ENCODE data around the gene DMRT1.
"Not testable (repeated sequence)": the region's sequence is repeated elsewhere in the genome, so short reads cannot be mapped to it uniquely, and the experiment has no call there.

The DMRT1 gene

DNA sequence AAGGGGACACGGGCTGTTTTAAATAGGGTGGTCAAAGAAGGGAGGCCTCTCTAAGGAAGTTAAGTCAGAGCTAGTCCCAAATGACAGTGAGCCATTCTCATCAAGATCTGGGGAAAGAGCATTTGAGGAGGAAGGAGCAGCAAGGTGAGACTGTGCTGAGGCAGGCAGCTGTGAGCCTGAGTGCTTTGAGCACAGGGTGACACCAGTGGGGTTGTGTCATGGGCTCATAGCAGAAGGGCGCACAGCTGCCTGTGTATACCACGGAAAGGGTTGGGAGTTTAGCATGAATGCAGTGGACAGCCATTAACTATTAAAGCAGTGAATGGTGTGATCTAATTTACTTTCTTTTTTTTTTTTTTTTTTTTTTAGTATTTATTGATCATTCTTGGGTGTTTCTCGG is 19.2 kb downstream of the DMRT1 start:
- no peak for DNase-seq

DNA sequence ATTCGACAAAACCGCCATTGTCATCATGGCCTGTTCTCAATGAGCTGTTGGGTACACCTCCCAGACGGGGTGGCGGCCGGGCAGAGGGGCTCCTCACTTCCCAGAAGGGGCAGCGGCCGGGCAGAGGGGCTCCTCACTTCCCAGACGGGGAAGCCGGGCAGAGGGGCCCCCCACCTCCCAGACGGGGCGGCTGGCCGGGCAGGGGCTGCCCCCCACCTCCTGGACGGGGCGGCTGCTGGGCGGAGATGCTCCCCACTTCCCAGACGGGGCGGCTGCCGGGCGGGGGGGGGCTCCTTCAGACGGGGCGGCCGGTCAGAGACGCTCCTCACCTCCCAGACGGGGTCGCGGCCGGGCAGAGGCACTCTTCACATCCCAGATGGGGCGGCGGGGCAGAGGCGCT is 20.0 kb downstream of the DMRT1 start:
- not testable (repeated sequence) for DNase-seq

- DNase-seq: no peak
Observed at GRCh38 chr9:875119-875962, 33.8 kb downstream of the DMRT1 start.

DNA sequence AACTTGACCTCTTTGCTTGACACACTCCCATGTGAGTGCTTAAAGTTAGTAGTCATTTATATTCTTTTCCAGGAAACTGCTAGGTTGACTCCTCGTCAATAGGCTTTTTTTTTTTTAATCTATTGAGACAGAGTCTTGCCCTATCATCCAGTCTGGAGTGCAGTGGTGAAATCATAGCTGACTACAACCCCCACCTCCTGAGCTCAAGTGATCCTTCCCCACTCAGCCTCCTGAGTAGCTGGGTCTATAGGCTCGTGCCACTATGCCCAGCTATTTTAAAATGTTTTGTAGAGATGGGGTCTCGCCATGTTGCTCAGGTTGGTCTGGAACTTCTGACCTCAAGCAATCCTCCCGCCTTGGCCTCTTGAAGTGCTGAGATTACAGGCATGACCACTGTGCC is 34.9 kb downstream of the DMRT1 start:
- DNase-seq: no peak

GRCh38 chr9:878239-878638 is 36.7 kb downstream of the DMRT1 start:
- no peak for DNase-seq

DNA sequence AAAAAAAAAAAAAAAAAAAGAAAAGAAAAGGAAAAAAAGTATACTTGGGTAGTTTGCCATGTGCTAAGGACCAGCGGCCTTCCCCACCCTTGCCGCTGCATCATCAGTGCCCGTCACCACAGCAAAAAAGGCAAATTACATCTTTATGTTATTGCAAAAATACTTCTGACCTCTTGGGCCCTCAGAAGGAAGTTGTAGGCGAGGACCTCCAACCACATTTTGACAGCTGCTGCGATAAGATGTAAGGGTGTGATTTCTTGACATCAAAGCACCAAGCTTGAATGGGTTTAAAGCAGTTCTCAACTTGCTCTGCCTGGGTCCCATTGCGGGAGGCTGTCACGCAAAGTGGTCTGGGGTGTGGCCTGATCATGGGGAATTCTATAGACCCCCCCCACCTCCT is 39.2 kb downstream of the DMRT1 start:
- no peak for DNase-seq

DNA sequence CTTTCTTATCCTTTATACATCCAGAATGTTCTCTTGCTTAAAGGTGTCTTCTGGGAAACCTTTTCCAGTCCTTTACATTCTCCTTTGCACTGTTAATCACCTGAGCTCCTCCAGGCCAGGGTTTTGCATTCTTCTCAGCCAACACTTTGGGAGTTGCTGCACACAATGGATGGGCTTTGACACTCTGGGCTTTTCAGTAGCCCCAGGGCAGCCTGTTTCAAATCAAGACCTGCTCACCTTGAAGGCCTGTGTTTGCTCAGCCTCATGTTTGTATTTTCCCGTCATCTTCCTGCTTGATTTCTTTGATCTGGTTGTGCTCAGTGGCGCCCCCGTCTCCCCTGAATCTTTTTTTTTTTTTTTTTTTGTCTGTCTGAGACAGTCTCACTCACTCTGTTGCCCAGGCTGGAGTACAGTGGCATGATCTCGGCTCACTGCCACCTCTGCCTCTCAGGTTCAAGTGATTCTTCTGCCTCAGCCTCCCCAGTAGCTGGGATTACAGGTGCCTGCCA is 41.0 kb downstream of the DMRT1 start:
- DNase-seq: no peak

GRCh38 chr9:883011-883410 is 41.5 kb downstream of the DMRT1 start:
- no peak for DNase-seq

- no peak for DNase-seq
Observed at GRCh38 chr9:886886-887285, 45.4 kb downstream of the DMRT1 start.

- DNase-seq: no peak
Observed at GRCh38 chr9:892123-892522, 50.6 kb downstream of the DMRT1 start.

DNA sequence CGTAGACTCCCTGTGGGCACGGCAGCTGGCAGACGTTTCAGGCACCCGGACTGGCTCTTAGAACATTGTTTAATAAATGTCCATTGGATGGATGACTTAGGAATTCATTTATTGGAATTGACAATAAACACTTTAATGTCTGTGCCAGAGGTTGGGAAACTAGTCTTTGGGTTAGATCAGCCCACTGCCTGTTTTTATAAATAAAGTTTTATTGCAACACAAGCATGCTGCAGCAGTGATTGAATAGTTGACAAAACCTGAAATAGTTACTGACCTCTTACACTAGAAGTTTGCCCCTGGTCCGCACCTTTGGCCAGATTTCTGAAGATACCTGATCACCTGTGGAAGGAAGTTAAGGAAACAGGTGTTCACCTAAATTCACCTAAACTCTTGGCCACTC is 51.6 kb downstream of the DMRT1 start:
- DNase-seq: no peak

- DNase-seq: peak; percentile 37
Observed at GRCh38 chr9:893843-894420, 52.4 kb downstream of the DMRT1 start.

GRCh38 chr9:899440-900184 is 58.1 kb downstream of the DMRT1 start:
- peak; percentile 69 for DNase-seq

GRCh38 chr9:903886-904285 is 62.4 kb downstream of the DMRT1 start:
- no peak for DNase-seq

GRCh38 chr9:905906-906305 is 64.4 kb downstream of the DMRT1 start:
- DNase-seq: no peak

GRCh38 chr9:908536-909205 is 67.2 kb downstream of the DMRT1 start:
- DNase-seq: no peak

GRCh38 chr9:911005-911404 is 69.5 kb downstream of the DMRT1 start:
- peak; percentile 26 for DNase-seq

DNA sequence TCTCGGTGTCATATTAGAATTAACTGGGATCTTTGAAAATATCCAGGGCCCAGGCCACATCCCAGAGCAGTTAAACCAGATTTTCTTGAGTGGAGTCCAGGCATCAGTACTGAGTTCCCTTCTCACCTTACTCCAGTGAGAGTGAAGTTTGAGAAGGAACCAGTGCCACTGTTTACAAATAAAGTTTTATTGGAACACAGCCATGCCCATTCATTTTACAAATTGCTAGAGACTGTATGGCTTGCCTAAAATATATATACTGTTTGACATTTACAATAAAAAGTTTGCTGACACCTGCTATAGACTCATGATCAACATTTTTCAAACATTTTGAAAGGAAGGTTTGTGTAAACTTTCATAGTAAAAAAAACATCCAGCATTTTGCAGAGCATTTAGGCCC is 71.3 kb downstream of the DMRT1 start:
- DNase-seq: no peak

- DNase-seq: not testable (repeated sequence)
Observed at GRCh38 chr9:913526-913925, 72.0 kb downstream of the DMRT1 start.

GRCh38 chr9:917730-918129 is 76.2 kb downstream of the DMRT1 start:
- no peak for DNase-seq

GRCh38 chr9:920927-921326 is 79.4 kb downstream of the DMRT1 start:
- no peak for DNase-seq

DNA sequence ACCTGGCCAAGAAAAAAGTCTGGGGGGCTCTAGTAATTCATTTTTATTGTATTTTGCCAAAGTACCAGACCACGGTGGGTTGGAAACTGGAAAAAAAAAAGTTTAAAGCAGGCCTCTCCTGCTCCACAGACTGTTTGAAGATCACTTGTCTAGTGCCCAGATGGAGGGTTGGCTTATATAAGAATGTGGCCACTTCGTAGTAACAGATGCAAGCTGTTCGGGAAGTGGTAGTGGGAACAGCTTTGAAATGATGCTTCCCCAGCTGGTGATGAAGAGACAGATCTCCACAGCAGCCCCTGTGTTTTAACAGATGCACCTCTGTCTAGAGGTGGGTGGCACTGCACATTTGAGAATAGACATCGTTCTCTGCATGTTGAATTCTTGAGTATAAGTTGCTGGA is 80.7 kb downstream of the DMRT1 start:
- DNase-seq: no peak

- DNase-seq: no peak
Observed at GRCh38 chr9:922731-923130, 81.2 kb downstream of the DMRT1 start.
